Fibroblast of the conjunctiva (primary cell): ENCODE results near the gene DPPA4.

Experiments
- DNase-seq: peaks from one replicate; pipeline ENCODE4 v3.0.0-alpha.2; 2010; ENCODE audit warnings: low read depth

Gene DPPA4

DNA sequence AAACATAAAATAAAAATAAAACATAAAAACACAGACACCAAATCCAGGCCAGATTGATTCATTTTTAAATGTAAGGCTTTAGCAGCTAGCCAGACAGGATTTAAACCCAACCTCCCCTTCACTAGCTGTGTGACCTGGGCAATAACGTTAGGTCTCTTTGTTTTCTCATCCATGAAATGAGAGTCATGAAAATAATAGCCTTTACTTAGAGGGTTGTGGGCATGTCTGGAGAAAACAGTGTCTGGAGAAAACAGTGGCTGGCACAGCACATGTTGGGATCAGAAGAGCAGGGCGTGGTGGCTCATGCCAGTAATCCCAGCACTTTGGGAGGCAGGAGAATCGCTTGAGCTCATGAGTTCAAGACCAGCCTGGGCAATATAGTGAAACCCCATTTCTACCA is 1.9 kb upstream of the DPPA4 start:
- no peak for DNase-seq

DNA sequence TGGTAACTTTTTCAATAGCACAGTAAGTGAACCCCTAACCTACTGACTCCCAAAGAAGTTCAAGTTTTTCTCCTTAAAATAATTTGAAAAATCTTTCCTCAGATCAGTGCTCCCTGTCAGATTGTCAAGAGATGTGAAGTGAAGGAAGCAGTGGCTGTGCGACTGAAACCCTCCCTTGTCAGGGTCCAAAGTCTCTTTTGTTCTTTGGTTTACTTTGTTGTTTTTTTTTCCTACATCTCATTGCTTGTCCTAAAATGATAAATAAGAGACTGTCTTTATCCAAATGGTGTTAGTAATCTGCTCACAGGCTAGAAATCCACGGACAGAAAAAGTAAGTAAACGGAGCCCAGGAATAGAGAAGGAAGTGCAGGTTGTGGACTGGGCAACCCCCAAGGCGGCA is 976 bp upstream of the DPPA4 start:
- DNase-seq: no peak

DNA sequence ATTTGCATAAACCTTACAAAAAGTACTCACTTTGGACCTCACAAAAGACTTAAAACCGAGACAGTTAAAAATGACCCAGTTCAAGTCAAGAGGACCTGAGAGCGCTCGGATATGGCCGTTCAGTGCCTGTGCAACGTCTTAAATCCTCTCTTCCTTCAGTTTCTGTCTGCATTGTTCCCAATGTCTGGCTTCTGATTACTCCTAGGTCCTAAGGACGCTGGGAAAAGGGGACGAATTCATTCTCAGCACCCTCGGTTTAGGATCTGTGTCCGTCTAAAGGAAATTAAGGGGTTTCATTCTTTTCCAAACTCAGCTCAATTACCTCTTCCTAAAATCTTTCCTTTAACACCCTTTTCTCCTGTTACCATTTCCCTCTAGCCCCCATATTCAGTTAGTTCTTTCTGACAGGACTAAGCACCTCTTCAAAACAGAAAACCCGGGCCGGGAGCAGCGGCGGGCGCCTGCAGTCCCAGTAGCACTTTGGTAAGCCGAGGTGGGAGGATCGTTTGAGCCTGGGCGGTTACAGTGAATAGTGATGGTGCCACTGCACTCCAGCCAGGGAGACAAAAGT is 970 bp downstream of the DPPA4 start:
- DNase-seq: no peak

- DNase-seq: no peak
These were observed 2.8 kb downstream of the DPPA4 start for GRCh38 chr3:109334572-109334971.

DNA sequence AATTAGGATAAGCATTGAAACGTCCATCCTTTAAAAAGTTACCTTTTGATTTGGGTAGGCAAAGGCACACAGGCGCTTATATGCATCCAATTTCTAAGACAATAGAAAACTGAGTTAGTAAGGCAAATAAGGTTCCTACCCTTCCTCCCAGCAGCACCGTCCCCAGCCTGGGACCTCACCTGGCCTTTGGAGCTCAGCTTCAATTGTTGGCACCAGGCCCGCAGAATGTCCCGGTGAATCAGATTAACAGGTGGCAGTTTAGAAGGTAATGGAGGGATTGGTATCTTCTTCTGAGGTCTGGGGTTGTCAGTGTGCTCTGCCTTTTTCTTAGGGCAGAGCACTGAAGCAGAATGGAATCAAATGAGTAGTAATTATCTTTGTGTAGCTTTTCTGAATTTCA is 5.7 kb downstream of the DPPA4 start:
- DNase-seq: no peak

GRCh38 chr3:109330405-109330804 is 6.9 kb downstream of the DPPA4 start:
- DNase-seq: no peak

- DNase-seq: no peak
These were observed 9.1 kb downstream of the DPPA4 start for GRCh38 chr3:109328202-109328601.

DNA sequence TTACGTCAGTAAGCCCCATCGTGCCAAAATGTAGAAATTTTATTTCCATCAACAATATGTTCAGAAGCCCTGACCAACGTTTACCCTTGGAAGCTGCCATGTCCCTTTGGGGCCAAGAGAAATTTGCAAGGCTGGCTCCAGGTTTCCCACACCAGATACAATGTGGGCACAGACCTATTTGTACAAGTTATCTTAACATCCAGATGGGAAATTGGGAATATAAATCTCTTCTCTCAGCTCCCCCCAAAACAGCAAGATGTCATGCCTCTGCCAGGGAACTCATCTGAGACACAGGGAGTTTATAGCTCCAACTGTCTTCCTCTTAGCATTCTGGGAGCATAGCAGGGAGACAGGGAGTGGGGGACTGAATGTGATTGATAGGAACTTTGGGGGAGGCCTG is 11.7 kb downstream of the DPPA4 start:
- no peak for DNase-seq

DNA sequence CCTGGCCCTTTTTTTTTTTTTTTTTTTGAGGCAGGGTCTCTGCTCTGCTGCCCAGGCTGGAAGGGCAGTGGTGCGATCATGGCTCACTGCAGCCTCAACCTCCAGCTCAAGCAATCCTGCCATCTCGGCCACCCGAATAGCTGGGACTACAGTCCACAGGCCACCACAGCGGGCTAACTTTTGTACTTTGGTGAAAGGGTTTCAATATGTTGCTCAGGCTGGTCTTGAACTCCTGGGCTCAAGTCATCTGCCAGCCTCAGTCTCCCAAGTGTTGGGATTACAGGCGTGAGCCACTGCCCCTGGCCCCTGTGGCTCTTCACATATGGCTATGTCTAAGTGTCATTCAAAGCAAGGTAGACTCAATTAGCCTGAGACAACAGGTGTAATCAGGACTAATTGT is 12.2 kb downstream of the DPPA4 start:
- DNase-seq: no peak

DNA sequence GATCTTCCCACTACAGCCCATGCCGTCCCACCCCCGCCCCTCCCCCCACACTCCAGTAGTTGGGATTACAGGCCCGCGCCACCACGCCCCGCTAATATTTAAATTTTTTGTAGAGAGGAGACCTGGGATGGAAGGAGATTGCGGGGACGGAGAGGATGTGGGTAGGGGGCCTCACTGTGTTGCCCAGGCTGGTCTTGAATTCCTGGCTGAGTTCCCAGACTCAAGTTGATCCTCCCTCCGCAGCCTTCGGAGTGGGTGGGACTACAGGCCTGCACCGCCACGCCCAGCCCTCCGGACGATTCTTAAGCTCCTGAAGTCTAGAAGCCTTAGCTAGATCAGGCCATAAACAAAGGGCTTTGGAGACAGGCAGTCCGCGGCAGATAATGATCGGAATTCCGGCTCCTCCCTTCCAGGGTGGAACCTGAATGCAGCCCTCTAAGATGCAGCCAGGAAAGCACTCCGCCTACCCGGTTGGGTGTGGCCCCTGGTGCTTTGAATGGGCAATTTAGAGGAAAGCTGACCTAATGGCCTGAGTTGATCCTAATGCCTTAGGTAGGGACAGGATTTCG is 21.1 kb downstream of the DPPA4 start, which contains the start of gene DPPA2:
DPPA2 (minus strand) TSS at position 356 of the 569 bp plus-strand sequence. CDS start 1,975 bp downstream, outside the sequence.
- DNase-seq: no peak

GRCh38 chr3:109313061-109313460 is 24.3 kb downstream of the DPPA4 start:
- no peak for DNase-seq

DNA sequence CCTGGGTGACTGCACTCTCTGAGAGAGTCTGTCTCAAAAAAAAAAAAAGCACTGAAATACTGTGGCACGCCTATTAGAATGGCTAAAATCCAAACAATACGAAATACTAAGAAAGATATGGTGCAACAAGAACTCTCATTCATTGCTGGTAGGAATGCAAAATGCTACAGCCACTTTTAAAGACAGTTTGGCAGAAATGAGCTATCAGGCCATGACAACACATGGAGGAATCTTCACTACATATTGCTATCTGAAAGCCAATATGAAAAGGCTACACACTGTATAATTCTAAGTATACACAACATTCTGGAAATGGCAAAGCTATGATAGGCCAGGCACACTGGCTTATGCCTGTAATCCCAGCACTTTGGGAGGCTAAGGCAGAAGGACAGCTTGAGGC is 39.9 kb downstream of the DPPA4 start:
- DNase-seq: no peak

- no peak for DNase-seq
These were observed 53.3 kb downstream of the DPPA4 start for GRCh38 chr3:109284071-109284470.

DNA sequence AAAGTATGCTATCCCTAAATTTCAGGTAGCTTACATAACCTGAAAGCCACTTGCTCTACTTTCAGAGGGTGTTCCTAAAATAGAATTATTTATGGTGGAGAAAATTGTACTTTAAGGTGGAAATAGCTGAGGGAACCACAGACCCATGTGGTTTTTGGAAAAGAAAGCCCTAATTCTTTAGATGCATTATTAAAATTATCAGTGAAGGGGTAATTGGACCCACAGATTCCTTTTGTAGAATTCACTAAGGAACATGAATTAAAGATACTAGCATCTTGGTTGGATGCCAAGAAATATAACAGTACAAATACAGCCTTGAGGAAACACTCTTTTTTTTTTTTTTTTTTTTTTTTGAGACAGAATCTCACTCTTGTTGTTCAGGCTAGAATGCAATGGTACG is 58.8 kb downstream of the DPPA4 start:
- no peak for DNase-seq

- no peak for DNase-seq
These were observed 59.2 kb downstream of the DPPA4 start for GRCh38 chr3:109278141-109278540.
